ENCODE data around the gene GOLGA1. TPM values are rescaled to one million over a fixed set of nuclear protein-coding genes. Genes with fewer than 3 reads are reported as not detected.

The GOLGA1 gene
- total and polyA plus RNA-seq, 10 of the 15 experiments (the other 5 are each of a cell fraction or from before 2014, with no cell fraction given), result 2.9 to 14.1 (median 8.1) TPM

- DNase-seq (ENCODE audit: low read depth, low spot score) (no peak), FAIRE-seq (no peak), ATAC-seq (no peak)
- TF ChIP-seq NBN (IDR thresholded peaks at IDR 0.05) (no peak), POU2F2 (IDR thresholded peaks at IDR 0.05; ENCODE audit: borderline replicate concordance, low read depth, low read length) (no peak), JUND (IDR thresholded peaks at IDR 0.05; ENCODE audit: low read depth, low read length) (no peak), RAD21 (IDR thresholded peaks at IDR 0.05; ENCODE audit: insufficient read depth, low read depth, low read length) (no peak), HSF1 (IDR thresholded peaks at IDR 0.05; ENCODE audit: low read depth, low read length) (no peak), REST (IDR thresholded peaks at IDR 0.05; ENCODE audit: low read depth, low read length) (no peak), RFX5 (IDR thresholded peaks at IDR 0.05; ENCODE audit: low read depth, low read length) (no peak), RB1 (IDR thresholded peaks at IDR 0.05; ENCODE audit: borderline replicate concordance) (no peak), USF2 (IDR thresholded peaks at IDR 0.05; ENCODE audit: borderline replicate concordance, low read depth, low read length) (no peak), ATF7 (IDR thresholded peaks at IDR 0.05; ENCODE audit: low read depth) (no peak)
- Histone ChIP-seq H3K79me2 (ENCODE audit: control insufficient read depth, insufficient read depth, low read length) (no peaks in the 10 kb centered on the region), H3K4me2 (ENCODE audit: control insufficient read depth, insufficient read depth) (no peak overlapping the region), H2AFZ (ENCODE audit: control insufficient read depth, low read depth, low read length) (no peak overlapping the region), H4K20me1 (ENCODE audit: control insufficient read depth, insufficient read depth) (no peaks in the 10 kb centered on the region), H3K9me3 (replicated peaks; ENCODE audit: control insufficient read depth, insufficient read depth, low read length) (no peaks in the 10 kb centered on the region), H3K27ac (ENCODE audit: control insufficient read depth, insufficient read depth) (no peak overlapping the region), H3K4me1 (ENCODE audit: control insufficient read depth, insufficient read depth, low read length) (no peaks in the 10 kb centered on the region), H3K36me3 (ENCODE audit: control insufficient read depth in 2 of 2, insufficient read depth in 2 of 2, low read length in 1 of 2) (0 out of 4 replicates have a peak, but pooled peaks cover 0 to 3% of the 10 kb centered on the region in 2 experiments), H3K4me3 (no peak overlapping the region), H3K9ac (ENCODE audit: control insufficient read depth, insufficient read depth, low read length) (no peak overlapping the region), H3K27me3 (replicated peaks in 1 of 2; ENCODE audit: control insufficient read depth in 2 of 2, insufficient read depth in 2 of 2, low read length in 1 of 2) (no peaks in the 10 kb centered on the region)
- intact Hi-C loops (cut with micrococcal nuclease; ENCODE audit: unreplicated experiment), result no loop called here
- in situ Hi-C loops (cut with MboI), result no loop called here
- ChIA-PET SMC1A (ENCODE audit: uncharacterized antibody, unreplicated experiment) (interaction anchor here (0.9 kb wide), 1 partner anchor 14 kb away, joined by 3 read pairs; no protein-coding TSS in a partner anchor), POLR2A (interaction anchor here (0.6 kb wide), 1 partner anchor 295 kb away, joined by 3 read pairs; no protein-coding TSS in a partner anchor), CTCF (interaction anchor here (1.6 kb wide), 1 partner anchor 14 kb away, joined by 4 read pairs; no protein-coding TSS in a partner anchor), RAD21 (ENCODE audit: unreplicated experiment) (interaction anchor here (0.6 kb wide), 1 partner anchor 261 kb away, joined by 3 read pairs; no protein-coding TSS in a partner anchor)
- 98% methylated on average over 6 of the region's 6 CpGs for WGBS (ENCODE audit: insufficient coverage, insufficient replicate concordance, low lambda C conversion rate, missing lambda C conversion rate)
- BruUV-seq (replicated peaks), result no TSS peak
Observed at GRCh38 chr9:124973807-124974206, 32.9 kb upstream of the GOLGA1 start.
